C4-2B (cell line): ENCODE results near the gene NDOR1.

Experiments used
- CTCF ChIP-seq: fragments of 450-650 bp; conservative IDR thresholded peaks from 2 replicates; pipeline ENCODE4 v1.5.1; 2017; ENCODE audit warnings: mild to moderate bottlenecking
- ZFX ChIP-seq: fragments of 450-650 bp; IDR thresholded peaks from 2 replicates; pipeline ENCODE4 v1.6.1; 2017

- TF ChIP-seq CTCF: no peak
- no peak for TF ChIP-seq ZFX
These were observed 23.0 kb downstream of the NDOR1 start for GRCh38 chr9:137228506-137228967.
